ENCODE measurements around the gene CCNI2.

GRCh38 chr5:132770476-132771159 lies 23.4 kb downstream of the CCNI2 start:
- TF ChIP-seq REST (IDR thresholded peaks at IDR 0.05; ENCODE audit: low read depth): no peak
- no peak for TF ChIP-seq TAF1 (IDR thresholded peaks at IDR 0.05; ENCODE audit: low read depth)
- no peak for TF ChIP-seq EP300 (IDR thresholded peaks at IDR 0.05; ENCODE audit: borderline replicate concordance)
- TF ChIP-seq CEBPB (IDR thresholded peaks at IDR 0.05): no peak
- TF ChIP-seq MAX (IDR thresholded peaks at IDR 0.05): no peak
- no peak for TF ChIP-seq RAD21 (IDR thresholded peaks at IDR 0.05; ENCODE audit: low read depth)
- no peak for TF ChIP-seq YY1 (IDR thresholded peaks at IDR 0.05; ENCODE audit: low read depth)
- no peak for TF ChIP-seq TCF12 (IDR thresholded peaks at IDR 0.05; ENCODE audit: low read depth)
- no peak for TF ChIP-seq FOXM1 (IDR thresholded peaks at IDR 0.05; ENCODE audit: borderline replicate concordance, low read depth)
- TF ChIP-seq ZBTB7A (IDR thresholded peaks at IDR 0.05; ENCODE audit: low read depth): no peak

Measured in Ishikawa (cell line).